HG03342 (cell line): ENCODE results near the gene SLC2A4.
"Not testable (repeated sequence)": the region's sequence is repeated elsewhere in the genome, so short reads cannot be mapped to it uniquely, and the experiment has no call there.

Source experiments
- ATAC-seq: cut with Tn5 transposase; IDR thresholded peaks from one replicate; pipeline ENCODE4 v1.9.1; 2021; ENCODE audit warnings: mild to moderate bottlenecking, moderate library complexity; ENCODE audit not compliant: unreplicated experiment

Gene SLC2A4

DNA sequence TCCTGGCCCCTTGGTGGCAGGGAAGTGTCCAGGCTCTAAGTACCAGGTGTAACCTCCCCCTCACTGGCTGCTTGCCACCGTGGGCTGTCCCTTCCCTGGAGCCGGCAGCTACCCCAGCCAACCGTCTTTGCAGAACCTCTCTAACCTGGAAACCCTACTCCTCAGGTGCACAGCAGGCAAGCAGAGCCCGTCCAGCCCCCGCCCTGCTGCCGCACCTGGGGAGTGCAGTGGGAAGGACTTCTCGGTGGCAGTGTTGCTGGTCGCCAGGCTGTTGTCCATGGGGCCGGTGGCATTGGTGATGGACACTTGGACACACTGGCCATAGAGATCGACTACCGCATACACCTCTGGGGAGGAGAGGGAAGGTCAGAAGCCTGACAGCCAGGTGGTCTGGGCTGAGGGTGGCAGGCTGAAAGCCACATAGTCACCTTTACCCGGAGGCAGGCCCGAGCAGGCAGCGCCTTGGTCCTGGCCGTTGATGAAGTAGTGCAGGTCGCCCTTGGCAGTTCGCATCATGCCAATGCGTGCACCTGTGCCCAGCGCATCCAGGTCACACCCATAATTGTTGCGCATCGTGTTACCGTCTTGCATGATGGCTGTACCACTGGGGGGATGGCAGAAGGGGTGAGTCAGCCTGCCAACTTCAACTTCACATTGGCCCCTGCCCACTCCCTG, 41.1 kb downstream of the SLC2A4 start:
- ATAC-seq = no peak

DNA sequence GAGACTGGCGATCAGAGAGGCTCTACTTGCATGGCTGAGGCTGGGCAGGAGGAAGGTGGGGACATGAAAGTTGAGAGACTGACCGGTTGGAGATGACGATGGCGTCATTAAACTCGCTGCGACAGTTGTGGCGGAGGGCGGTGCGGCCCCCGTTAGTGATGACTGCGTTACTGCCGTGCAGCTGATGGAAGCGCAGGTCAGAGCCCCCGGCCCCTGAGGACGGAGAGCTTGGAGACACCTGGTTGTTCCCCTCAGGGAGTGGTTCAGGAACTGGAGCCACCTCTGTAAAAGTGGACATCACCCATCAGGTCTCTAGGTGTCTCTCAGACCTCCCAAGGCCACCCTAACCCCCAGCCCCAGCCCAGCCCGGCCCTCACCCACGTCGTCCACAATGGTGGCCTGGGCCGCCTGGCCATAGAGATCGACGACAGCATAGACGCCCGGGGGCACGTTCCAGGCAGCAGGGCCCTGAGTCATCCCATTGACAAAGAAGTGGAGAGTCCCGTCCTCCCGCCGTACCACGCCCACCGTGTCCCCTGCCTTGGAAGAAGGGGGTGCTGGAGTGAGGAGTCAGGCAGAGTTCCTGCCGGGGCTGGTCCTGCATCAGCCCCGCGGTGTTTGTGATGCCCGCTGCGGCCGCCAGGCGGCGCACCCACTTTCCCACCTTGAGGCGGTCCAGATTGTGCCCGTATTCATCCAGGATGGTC, 42.4 kb downstream of the SLC2A4 start:
- no peak for ATAC-seq

DNA sequence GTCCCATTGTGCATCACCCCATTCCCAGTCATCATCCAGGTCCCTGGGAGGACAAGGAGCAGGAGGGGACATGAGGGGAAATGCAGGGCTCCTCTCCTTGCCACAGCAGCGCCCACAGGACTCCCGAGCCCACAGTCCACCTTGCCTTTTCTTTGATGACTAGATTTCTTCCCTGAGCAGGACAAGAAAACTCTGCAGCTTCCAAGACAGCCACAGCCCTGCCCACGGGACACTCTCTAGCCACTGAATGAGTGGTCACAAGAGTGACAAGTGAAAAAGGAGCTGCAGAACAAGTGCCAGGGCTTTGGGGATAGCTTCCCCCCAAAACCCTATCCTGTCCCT, 42.9 kb downstream of the SLC2A4 start:
- no peak for ATAC-seq

DNA sequence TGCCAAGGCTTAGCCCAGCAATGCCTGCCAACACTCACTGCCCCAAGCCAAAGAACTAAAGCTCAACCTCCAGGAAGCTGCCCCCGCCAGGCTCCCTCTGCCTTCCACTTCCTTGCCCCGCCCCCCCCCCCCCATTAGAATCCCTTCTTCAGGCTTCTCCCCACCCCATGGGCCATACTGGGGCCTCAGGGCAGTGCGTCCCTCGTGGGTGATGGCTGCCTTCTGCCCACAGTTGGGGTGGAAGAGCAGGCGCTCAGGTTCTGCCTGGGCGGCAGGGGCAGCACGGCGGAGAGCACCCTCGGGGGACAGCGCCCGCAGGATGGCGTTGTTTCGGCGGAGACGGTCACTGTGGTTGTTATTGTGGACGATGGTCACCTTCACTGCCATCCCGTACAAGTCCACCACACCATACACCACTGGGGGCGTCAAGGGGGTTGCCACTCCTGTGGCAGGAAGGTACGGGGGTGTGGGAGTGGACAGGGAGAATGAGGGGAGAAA, 43.6 kb downstream of the SLC2A4 start:
- ATAC-seq = no peak

DNA sequence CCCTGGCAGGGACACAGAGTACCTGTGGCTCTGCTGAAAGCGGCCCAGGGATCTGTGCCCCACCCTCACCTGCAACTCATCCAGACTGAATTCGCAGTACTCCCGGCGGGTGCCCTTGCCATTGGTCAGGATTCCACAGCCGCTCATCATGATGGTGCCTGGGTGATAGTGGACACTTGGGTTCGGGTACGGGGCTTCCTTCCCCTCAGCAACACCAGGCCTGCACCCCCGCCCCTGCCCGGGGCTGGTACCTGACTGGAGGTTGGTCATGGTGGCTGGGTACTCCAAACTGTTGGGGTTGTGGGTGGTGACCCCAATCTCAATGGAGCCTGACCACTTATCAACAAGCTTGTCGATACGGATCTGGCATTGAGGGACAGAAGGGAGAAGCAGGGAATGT, 44.7 kb downstream of the SLC2A4 start:
- ATAC-seq = no peak

DNA sequence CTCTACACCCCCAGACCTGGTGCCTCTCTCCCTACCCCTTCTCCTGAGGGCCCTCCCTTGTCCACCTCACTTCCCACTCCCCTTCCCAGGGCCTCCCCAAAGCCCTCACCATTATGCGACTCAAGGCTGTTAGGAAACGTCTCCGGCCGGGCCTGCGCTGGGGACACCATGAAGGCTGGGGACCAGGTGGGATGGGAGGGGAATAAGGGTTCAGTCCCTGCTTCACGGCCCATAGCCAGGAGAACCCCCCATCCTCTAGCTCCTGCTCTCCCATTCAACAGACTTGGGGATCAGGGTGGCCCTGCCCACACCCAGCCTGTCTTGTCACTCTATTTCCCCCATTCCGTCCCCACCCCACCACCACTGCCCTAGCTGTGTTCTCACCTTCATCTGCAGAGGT, 45.5 kb downstream of the SLC2A4 start:
- ATAC-seq = no peak

DNA sequence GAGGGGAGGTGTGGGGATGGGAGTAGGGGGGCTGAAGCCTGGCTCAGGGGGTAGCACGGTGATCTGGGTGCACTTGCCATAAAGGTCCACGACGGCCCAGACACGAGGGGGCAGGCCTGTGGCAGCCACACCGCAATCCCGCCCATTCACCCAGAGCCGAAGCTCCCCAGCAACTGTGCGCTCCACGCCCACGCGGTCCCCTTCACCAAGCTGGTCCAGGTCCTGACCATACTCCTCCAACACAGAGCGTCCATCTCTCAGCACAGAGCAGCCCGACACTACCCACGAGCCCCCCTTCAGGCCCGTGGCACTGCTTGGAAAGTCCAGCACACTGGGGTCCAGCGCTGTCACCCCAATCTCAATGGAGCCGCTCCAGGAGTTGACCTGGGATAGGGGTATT, 46.0 kb downstream of the SLC2A4 start:
- no peak for ATAC-seq

DNA sequence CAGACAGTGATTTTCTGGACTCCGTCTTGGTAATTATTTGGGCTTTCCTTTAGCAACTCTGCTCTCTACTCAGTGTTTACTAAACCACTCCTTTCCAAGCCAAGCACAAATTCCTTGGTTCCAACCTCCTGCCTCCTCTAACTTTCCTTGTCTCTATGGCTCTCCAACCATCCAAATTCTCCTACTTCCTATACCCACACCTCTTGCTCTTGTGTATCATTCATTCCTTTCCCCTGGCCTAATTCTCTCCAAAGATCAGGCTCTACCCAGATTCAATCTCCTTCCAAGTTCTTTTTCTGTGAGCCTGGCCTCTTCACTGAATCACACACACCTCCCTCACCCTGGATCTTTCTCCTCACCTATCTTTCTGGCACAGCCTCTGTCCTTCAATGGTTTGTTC, 46.5 kb downstream of the SLC2A4 start:
- no peak for ATAC-seq

DNA sequence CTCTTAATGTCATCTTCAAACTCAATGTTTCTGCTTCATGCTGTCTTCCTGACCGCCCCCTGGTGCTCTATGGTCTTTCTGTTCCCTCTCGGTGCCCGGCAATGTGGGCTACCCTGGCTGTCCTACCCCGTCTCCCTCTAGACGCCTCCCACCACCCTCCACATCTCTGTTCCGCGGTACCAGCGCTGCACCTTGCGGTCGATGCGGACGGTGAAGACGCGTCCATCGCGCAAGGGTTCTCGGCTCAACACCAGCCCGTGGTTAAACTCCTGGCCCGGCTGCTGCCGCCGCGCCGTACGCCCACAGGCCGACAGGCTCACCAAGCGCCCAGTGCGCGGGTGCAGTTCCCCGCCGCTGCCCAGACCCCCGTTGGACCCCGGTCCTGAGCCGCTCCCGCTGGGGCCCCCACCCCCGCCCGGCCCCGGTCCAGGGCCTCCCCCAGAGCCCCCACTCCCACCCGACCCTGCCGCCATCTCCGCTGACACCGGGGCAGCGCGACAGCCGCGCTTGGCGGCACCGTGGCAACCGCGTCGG, 47.4 kb downstream of the SLC2A4 start, which contains the start of gene NEURL4:
Gene NEURL4 (minus strand): TSS at position 496 of the 534 bp plus-strand sequence. CDS start 23 bp downstream, at position 473.
- peak; percentile 7 for ATAC-seq

DNA sequence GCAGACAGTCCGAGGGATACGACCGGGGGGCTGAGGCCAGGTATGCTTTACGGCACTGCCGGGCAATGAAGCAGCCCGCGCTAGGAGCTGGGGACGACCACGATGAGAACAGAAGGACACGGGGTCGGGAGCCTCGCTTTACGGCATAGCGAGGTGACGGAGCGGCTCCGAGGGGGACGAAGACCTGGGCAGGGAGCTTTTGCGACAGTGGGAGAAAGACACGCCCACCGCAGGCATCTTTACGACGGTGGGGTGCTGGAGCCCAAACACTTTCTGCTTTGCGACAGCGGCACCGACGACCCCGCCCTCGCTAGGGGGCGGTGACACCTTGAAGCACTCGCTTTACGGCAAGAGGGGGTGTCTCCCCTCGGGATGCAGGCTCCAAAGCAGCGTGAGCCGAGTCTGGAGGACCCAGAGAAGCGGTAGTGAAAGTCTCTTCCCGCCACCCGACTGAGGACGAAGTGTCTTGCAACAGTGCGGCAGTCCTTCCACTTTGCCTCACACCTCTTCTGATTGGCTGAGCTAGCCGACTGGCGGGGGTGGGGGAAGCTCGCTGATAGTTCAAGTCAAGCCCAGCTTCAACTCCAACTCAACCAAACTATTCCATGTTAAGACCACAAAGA, 48.0 kb downstream of the SLC2A4 start:
- peak; percentile 57 for ATAC-seq

DNA sequence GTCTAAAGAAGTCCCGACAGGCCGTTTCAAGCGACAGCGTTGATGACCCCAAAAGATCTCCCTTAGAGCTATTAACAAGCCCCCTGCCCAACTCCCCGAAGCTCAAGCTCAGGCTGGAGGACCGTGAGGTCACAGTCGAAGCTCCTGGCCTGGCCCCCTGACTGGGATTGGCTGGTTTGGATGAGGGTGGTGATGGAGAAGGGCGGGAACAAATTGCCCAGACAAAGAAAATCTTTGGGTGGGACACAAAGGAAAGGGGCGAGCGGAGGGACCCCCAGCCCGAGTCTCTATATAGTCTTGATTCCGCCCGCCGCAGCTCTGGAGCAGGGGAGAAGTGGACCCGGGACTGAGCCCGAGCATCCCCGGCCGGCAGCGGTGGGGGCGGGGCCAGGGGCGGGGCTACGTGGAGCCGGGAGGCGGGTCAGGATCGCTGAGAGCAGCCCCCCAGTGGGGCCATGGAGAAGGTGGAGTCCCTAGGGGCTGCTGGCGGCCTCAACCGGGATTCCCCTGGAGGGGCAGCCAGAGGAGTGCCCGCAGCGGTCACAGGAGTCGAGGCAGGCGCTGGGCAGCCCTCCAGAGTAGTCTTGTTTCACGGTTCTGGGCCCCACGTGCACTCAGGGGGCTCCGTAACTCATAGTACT, 48.6 kb downstream of the SLC2A4 start:
- ATAC-seq = peak; percentile 37

DNA sequence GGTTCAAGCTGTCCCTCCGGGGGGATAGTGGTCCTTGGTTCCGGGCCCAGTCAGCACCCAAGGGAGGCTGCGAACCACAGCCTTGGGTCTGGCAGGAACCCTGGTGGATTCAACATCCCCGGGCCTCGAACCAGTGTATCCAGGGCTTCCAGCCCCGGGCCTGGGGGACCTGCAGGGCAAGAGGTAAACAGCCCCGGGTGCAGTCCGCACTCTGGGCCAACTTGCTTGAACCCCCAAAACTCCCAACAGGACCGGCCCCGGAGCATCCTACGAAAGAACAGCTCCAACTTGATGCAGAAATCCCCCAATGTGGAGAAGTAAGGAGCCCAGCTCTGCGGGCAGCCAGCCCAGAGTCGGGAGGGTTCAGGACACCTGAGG, 49.1 kb downstream of the SLC2A4 start:
- ATAC-seq = no peak

DNA sequence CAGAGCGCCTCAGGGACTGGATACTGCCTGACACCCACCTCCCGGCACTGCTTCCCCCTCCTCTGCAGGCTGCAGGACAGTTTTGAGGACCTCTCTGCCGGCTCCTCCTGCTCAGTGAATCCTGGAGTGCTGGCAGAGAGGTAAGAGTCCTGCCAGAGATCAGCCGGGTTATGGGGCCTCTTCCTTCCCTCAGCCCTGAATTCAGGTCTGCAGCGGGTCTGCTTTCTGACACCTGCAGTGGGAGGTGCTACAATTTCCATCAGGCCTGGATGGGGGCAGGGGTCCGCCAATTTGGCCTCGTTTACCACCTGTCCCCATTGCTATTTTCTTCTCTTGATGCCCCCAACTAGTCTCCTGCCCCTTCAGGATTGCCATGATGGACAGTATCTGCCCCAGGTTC, 50.6 kb downstream of the SLC2A4 start:
- ATAC-seq = no peak

DNA sequence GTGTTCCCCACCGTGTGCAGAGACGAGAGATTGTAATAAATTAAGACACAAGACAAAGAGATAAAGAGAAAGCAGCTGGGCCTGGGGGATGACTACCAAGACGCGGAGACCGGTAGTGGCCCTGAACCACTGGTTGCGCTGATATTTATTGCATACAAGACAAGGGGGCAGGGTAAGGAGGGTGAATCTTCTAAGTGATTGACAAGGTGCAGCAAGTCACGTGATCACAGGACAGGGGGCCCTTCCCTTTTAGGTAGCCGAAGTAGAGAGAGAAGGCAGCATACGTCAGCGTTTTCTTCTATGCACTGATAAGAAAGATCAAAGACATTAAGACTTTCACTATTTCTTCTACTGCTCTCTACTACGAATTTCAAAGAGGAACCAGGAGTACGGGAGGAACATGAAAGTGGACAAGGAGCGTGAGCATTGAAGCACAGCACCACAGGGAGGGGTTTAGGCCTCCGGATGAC, 51.1 kb downstream of the SLC2A4 start:
- ATAC-seq = not testable (repeated sequence)

DNA sequence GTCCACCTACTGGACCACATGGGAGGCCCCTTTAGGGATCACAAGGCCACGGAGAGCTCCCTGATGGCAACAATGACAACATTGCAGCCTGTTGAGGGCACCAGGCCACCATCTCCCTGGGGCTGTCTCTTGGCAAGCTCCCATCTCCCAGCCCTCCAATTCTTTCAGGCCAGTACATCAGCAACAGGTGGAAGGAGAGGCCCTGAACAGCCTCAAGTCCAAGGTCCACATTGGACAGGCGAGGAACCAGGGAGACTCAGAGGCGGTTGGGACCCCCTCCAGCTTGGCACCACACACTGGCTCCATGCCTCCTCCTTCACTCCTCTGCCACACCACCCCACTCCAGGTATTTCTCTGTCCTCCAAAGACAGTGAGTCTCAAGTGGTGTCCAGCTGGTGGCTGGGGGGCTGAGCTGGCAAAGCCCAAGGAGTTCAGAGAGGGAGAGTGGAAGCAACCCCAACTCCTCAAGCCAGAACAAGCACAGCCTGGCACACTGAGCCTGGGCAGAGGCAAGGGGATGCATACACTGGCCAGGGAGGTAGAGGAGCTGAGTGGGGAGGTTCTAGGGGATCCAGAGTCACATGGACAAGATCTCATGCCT, 53.5 kb downstream of the SLC2A4 start:
- ATAC-seq = no peak

DNA sequence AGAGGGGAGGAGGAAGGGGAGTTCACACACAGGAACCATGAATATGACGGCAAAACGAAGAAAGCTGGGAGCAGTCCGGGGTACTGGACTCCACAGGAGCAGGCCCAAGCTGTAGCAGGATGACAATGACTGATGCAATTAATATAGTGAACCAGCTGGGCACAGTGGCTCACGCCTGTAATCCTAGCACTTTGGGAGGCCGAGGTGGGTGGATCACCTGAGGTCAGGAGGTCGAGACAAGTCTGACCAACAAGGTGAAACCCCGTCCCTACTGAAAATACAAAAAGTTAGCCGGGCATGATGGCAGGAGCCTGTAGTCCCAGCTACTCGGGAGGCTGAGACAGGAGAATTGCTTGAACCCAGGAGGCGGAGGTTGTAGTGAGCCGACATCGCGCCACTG, 54.2 kb downstream of the SLC2A4 start:
- ATAC-seq = not testable (repeated sequence)

DNA sequence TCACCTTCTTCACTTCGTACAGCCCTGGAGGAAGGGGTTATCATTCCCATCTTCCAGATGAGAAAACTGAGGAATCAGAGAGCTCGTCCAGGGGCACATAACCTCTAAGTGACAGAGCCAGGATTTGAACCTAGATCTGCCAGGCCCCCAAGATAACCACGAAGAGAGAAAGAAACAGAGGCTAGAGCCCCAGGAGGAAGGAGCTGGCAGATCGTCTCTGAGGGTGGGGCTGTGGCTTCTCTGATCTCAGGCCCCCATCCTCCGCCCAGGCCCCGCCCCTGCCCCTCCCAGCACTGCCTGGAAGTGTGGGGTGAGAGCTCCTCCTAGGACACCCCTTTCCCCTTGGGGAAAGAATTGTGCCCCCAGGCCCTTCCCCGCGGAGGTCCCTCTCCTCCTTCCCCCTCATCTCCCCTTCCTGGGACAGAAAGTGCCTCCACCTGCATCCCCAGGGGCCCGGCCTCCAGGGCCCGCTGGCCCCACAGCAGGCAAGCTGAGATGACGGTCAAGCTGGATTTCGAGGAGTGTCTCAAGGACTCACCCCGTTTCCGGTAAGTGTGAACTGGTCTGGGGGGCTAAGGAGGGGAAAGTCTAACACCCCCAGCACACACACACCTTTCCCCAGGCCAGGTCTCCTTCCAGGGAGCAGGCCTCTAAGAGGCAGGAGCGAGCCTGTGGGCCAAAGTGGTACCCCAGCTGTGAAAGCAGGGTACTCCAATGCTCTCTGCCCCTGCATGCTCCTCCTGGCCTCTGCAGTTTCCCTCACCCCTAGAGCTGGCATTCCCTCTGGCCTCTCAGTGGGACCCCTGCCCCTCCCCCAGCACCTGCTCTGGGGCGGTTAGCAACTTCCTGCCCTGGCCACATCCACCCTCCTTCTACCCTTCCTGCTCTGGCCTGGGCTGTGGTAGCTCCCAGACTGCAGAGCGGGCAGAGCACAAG, 55.0 kb downstream of the SLC2A4 start, which contains the start of gene ACAP1:
Gene ACAP1 (plus strand): TSS at position 290 of the 936 bp plus-strand sequence. CDS start 206 bp downstream, at position 496.
- peak; percentile 60 for ATAC-seq

DNA sequence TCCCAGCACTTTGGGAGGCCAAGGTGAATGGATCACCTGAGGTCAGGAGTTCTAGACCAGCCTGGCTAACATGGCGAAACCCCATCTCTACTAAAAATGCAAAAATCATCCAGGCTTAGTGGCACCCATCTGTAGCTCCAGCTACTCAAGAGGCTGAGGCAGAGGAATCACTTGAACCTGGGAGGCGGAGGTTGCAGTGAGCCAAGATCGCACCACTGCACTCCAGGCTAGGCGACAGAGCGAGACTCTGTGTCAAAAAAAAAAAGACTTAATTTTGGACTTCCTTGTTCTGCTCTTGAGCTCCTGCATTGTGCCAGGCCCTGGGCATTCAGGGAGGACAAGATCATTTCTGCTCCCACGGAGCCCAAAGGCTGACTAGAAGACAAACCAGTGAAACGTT, 56.1 kb downstream of the SLC2A4 start:
- ATAC-seq = not testable (repeated sequence)
